Thyroid gland (tissue), 4 donors: ENCODE data around the gene MAFG. TPM values are rescaled to one million over a fixed set of nuclear protein-coding genes. Genes with fewer than 3 reads are reported as not detected.

Experiments used
- DNase-seq, 2 donors: peaks; one replicate each; pipeline ENCODE4 v3.0.0-alpha.2; 2019
- H3K27ac ChIP-seq, 3 donors: fragments of 200-600 bp; sonication (generic); 1 replicate in 2 of 3; 2 replicates in 1 of 3; pipeline ENCODE4 v1.5.1; 2016 to 2019; ENCODE audit warnings: mild to moderate bottlenecking in 1 of 3, moderate library complexity in 1 of 3
- H3K27me3 ChIP-seq: fragments of 200-600 bp; sonication (generic); one replicate; pipeline ENCODE4 v1.5.1; 2019
- H3K36me3 ChIP-seq, 2 donors: fragments of 200-600 bp; sonication (generic); one replicate each; pipeline ENCODE4 v1.5.1; 2016 to 2019
- H3K4me1 ChIP-seq, 2 donors: fragments of 200-600 bp; sonication (generic); one replicate each; pipeline ENCODE4 v1.5.1; 2017 to 2019
- H3K4me3 ChIP-seq, 3 donors: fragments of 200-600 bp; sonication (generic); replicated peaks in 1 of 3; 1 replicate in 2 of 3; 2 replicates in 1 of 3; pipeline ENCODE4 v1.5.1; 2016; ENCODE audit warnings: mild to moderate bottlenecking in 1 of 3
- H3K9me3 ChIP-seq: fragments of 200-600 bp; sonication (generic); one replicate; pipeline ENCODE4 v1.5.1; 2017
- CTCF ChIP-seq, 6 experiments: fragments of 200-600 bp in 3 of 6; fragments of 450-650 bp in 3 of 6; sonication (generic) in 3 of 6; IDR thresholded peaks; one replicate each; pipeline ENCODE4 v1.5.1; 2016 to 2019; ENCODE audit warnings: antibody characterized with exemption in 6 of 6, mild to moderate bottlenecking in 2 of 6, inconsistent platforms in 1 of 6, moderate library complexity in 1 of 6
- POLR2A ChIP-seq, 2 donors: fragments of 450-650 bp; IDR thresholded peaks; one replicate each; pipeline ENCODE4 v1.6.1; 2017; ENCODE audit warnings: antibody characterized with exemption in 2 of 2, mild to moderate bottlenecking in 2 of 2, moderate library complexity in 1 of 2
- WGBS, 2 donors: methylation state at CpG; one replicate each; pipeline ENCODE4 v1.1.5; 2017; 5-methylcytosine and 5-hydroxymethylcytosine counted together
- intact Hi-C: fragments of 100-400 bp; cut with DNase I; formaldehyde crosslinking; loops from one replicate; pipeline ENCODE4 v1.15.1; 2023
- total RNA-seq, 4 donors: library from RNA; depleted of rRNA; stranded (reverse); fragments of >200 nt; gene quantifications; one replicate each; pipeline ENCODE4 v1.2.3, GENCODE V29; 2016

MAFG gene
- total RNA-seq, 4 donors from 2014 or later = 28.2 to 51.8 (median 36.4) TPM

- Histone ChIP-seq H3K4me3 (no peak overlapping the region), H3K4me1 (peaks cover 10 to 15% of the 10 kb centered on the region in 2 donors), H3K27me3 (no peaks in the 10 kb centered on the region), H3K36me3 (no peaks in the 10 kb centered on the region), H3K27ac (no peak overlapping the region), H3K9me3 (no peaks in the 10 kb centered on the region)
- intact Hi-C loops = no loop called here
- 48 to 57% methylated on average over 7 of the region's 7 CpGs for WGBS, 2 donors
- TF ChIP-seq POLR2A (IDR thresholded peaks at IDR 0.05) (no peak), CTCF (IDR thresholded peaks at IDR 0.05) (no peak)
- no peak for DNase-seq
Measured at GRCh38 chr17:81968396-81968745, 40.8 kb upstream of the MAFG start.

GRCh38 chr17:81967533-81968395 is 40.2 kb upstream of the MAFG start:
- H3K4me3 ChIP-seq = no peak overlapping the region
- no peaks in the 10 kb centered on the region for H3K36me3 ChIP-seq
- peak; percentile 81 to 90 for DNase-seq
- 18% methylated on average over 15 to 18 of the region's 36 CpGs for WGBS, 2 donors
- H3K27me3 ChIP-seq = no peaks in the 10 kb centered on the region
- intact Hi-C loops = no loop called here
- H3K4me1 ChIP-seq = peaks cover 10 to 15% of the 10 kb centered on the region in 2 donors
- no peaks in the 10 kb centered on the region for H3K9me3 ChIP-seq
- H3K27ac ChIP-seq = no peak overlapping the region
- TF ChIP-seq POLR2A (IDR thresholded peaks at IDR 0.05) (no peak), CTCF (IDR thresholded peaks at IDR 0.05) (no peak)

DNA sequence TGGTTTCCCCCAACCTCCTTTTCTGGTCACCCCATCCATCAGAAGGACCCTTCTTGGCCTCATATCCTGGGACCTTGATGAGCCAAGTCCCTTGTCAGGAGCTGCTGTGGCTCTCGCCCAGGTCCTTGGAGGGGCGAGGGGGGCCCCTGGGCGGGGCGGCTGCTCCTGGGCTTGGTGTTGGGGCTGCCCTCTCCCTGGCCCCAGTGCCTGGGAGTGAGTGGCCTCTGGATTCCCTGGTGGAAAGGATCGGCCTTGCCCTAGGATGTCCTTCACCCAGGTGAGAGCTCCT is 39.7 kb upstream of the MAFG start:
- no peaks in the 10 kb centered on the region for H3K36me3 ChIP-seq
- no peak overlapping the region for H3K27ac ChIP-seq
- no peaks in the 10 kb centered on the region for H3K9me3 ChIP-seq
- H3K27me3 ChIP-seq = no peaks in the 10 kb centered on the region
- peaks cover 10 to 15% of the 10 kb centered on the region in 2 donors for H3K4me1 ChIP-seq
- WGBS, 2 donors = 35 to 64% methylated on average over 4 to 5 of the region's 5 CpGs
- intact Hi-C loops = no loop called here
- no peak overlapping the region for H3K4me3 ChIP-seq
- no peak for DNase-seq
- no peak for TF ChIP-seq POLR2A (IDR thresholded peaks at IDR 0.05)
- TF ChIP-seq CTCF (IDR thresholded peaks at IDR 0.05) = no peak

- WGBS, 2 donors = 63% methylated on average over 11 to 17 of the region's 41 CpGs
- H3K27ac ChIP-seq = no peak overlapping the region
- TF ChIP-seq CTCF (IDR thresholded peaks at IDR 0.05) (no peak), POLR2A (IDR thresholded peaks at IDR 0.05) (no peak)
- H3K36me3 ChIP-seq = no peaks in the 10 kb centered on the region
- H3K4me1 ChIP-seq = peaks cover 10 to 18% of the 10 kb centered on the region in 2 donors
- DNase-seq = no peak
- intact Hi-C loops = no loop called here
- H3K4me3 ChIP-seq = no peak overlapping the region
- H3K27me3 ChIP-seq = peaks cover 5% of the 10 kb centered on the region
- no peaks in the 10 kb centered on the region for H3K9me3 ChIP-seq
Measured at GRCh38 chr17:81966343-81967243, 39.1 kb upstream of the MAFG start.
